Activated T-cell treated with anti-CD3 and anti-CD28 coated beads for 48 hours (primary cell): Measurements from ENCODE around the gene MOCS1.

Experiments
- DNase-seq: peaks from one replicate; pipeline ENCODE4 v3.0.0-alpha.2; 2020; ENCODE audit warnings: low read depth

MOCS1 gene

DNA sequence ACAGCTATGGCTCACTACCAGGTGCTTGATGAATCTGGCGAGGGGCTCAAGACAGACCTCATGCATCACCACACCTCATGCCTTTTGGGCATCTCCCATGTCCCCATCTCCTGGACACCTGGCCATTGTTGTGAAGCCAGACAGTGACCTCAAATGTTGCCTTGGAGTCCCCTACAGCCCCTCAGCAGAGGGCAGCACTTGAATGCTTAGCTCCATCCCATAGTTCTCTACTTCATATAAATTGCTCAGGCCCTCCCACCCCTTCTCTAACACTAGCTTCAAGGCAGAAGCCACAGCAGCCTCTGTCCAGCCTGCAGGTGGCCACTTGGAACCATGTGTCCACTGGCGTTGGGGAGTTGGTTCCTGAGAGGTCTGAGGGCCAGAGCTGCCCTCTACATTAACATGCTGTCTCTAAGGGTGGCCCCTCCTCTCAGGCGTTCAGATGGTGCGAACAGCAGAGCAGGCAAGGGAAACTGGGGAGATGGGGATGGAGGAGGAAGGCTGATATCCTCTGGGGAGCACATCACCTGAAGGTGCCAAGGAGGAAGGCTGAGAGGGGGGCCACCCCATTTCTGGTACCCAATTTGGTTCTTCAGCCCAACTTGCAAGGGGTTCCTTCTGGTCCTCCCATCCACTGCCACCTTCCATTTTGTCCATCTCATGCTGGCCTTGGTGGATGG is 31.3 kb downstream of the MOCS1 start:
- DNase-seq: no peak

DNA sequence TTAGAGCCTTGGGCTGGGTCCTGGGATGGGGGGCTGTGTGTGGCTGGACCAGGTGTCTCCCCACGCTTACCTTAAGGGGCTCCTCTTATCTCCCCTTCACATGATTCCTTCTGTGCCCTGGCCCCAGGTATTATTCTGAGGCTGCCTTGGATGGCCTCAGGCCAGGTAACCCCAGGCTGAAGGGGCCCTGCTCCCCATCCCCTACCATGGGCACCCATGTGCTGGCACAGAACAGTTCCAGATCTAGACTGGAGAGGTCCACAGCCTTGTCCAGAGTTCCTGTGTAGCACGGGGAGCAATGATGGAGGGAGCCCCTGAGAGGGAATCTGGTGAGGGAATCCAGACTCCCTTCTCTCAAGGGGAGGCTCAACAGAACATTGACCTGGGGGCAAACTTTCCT is 32.1 kb downstream of the MOCS1 start:
- DNase-seq: no peak

DNA sequence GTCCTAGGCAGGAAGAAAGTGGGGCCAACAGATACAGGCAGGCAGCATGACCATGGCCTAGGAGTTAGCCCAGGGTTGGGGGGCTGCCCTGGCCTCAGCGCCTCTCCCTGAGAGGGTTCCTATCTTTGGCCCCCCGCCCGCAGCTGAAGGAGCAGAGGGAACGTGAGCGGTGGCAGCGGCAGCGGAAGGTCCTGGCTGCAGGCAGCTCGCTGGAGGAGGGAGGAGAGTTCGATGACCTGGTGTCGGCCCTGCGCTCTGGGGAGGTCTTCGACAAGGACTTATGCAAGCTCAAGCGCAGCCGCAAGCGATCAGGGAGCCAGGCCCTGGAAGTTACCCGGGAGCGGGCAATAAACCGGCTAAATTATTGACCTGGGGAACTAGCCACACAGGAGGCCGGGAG is 32.6 kb downstream of the MOCS1 start:
- DNase-seq: no peak

DNA sequence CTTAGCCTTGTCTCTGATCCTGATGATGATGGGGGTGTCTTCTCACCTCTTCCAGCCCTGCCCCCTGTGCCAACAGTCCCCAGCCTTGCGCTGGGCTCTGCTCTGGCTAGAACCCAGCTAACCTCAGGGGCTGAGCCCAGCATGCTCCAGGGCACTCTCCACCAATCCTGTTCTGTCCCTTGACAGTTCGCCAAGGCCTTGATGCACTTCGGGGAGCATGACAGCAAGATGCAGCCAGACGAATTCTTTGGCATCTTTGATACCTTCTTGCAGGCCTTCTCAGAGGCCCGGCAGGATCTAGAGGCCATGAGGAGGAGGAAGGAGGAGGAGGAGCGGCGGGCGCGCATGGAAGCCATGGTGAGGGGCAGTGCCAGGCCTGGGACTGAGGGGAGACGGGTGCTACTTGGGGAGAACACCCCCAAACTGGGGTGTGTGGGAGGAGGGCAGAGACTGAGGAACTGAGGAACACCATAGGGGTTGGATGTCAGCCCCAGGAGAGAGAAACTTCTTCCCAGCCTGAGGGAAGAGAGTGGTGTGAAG is 33.1 kb downstream of the MOCS1 start:
- DNase-seq: no peak

DNA sequence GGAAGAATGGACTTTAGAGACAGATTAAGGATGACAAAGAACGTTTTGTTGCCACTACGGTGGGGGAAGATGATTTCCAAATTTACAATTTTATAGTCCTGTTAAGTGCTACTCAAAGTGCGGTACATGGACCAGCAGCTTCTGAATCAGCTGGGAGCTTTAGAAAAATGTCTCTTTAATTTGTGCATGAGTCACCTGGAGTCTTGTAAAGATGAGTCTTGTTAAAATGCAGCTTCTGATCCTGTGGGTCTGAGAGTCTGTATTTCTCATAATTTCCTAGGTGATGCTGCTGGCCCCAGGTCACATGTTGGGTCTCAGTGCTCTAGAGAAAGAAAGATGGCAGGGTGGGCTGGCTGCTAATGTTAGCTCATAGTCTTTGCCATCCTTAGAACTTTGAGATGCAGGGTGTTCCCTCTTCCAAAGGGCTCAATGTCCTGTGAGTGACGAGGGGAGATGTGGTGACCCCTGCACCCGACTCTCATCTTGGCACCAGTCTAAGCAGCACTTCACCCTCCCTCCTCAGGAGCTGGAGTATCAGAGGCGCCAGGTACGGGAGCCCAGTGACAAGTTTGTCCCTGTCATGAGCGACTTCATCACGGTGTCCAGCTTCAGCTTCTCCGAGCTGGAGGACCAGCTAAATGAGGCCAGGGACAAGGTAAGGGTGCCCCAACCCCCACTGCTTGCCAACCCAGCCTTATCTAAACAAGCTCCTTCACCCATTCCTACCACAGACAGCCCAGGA is 34.5 kb downstream of the MOCS1 start:
- no peak for DNase-seq

DNA sequence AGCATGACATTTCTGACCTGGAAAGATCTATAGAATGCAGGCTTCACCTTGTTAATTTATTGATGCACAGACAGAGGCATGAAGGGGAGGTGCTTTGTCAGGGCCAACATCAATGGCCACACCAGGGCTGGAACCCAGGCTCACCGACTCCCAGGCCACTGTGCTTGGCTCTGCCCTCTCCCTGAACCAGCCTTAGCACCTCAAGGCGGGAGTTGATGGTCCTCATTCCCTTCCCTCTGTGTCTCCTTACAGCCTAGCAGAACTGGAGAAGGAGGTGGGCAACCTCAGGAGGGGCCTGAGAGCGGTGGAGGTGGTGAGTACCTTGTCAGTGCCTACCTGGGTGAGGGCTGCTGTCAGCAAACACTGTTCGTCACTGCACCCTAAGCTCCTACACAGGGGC is 35.6 kb downstream of the MOCS1 start:
- no peak for DNase-seq

DNA sequence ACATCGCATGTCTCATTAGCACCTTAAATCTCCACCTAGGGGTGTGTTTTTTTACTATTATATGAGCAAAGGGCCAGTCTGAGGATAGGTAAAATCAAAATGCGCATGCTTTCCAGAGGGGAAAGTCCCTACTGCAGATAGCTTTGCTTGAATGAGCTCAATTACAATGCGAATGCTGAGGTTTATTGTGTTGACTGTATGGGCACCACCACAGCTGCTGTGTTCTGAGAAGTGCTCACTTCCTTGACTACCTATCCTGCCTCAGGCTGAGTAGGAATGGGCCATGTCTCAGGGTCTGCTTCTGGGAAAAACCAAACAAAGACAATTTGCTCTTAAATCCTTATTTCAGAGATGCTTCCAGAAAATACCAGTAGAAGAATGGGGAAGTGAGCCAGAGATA is 36.6 kb downstream of the MOCS1 start:
- DNase-seq: no peak

DNA sequence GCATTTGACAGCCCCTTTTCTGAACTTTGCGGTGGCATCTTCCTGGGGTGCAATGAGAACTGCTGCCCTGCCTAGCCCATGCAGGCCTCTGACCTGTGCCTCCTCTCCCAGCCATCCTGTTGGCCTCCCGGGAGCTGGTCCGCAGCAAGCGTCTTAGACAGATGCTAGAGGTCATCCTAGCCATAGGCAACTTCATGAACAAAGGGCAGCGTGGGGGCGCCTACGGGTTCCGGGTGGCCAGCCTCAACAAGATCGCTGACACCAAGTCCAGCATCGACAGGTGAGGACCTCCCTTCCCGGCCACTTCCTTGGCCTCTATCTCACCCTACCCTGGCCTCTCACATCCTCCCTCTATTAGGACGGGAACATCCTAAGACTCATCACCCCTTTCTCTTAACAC is 37.6 kb downstream of the MOCS1 start:
- DNase-seq: no peak

DNA sequence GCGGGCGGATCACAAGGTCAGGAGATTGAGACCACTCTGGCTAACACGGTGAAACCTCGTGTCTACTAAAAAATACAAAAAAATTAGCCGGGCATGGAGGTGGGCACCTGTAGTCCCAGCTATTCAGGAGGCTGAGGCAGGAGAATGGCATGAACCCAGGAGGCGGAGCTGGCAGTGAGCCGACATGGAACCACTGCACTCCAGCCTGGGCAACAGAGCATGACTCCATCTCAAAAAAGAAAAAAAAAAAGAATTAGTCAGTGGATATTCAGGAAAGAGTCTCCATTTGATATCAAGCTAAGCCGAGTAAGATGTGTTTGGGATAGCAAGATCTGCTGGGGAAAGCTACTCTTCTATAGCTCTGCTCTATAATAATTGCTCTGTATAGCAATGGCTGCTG is 41.0 kb downstream of the MOCS1 start:
- no peak for DNase-seq

DNA sequence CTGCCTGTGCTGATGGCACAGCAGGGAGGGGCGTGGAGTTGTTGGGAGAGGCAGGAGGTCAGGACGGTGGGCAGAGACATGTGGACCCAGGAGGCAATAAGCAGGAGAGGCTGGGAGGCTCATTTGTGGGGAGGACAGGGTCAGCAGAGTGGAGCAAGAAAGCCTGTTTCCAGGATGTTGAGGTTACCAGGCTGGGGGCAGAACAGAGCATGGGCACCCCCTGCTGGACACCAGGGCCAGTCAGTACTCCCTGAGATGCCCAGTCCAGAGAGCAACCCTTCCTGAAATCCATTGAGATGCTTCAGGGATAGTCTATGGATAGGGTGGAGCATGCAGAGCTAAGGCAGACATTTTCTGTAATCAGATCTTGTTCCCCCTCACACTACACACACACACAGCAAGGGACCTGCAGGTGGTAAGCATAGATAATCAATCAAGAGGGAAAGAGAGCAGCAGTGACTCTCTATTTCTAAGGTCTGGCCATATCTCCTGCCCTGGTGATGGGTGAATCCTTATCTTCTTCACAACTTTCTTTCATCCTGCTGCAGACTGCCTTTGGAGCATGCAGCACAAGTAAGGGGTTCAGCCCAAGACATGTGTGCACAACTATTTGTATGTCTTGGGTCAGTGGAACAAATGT is 41.7 kb downstream of the MOCS1 start:
- peak; percentile 6 for DNase-seq

DNA sequence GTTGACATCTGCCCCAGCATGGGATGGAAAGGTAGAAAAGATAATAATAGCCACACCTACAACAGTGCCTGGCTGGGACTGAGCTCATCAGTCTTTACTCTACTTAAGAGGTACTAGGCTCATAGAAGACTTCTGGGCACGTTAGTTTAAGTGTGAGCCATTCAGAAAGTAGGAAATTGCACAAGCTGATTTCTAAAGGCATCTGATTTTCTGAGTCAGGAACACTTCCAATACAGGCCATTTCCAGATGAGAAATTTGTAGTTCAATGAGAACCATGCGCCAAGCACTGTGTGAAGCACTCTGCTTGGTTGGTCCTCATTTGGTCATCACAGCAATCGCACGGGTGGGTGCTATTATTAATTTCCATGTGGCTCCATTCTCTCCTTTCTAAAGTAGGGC is 42.3 kb downstream of the MOCS1 start:
- DNase-seq: no peak

DNA sequence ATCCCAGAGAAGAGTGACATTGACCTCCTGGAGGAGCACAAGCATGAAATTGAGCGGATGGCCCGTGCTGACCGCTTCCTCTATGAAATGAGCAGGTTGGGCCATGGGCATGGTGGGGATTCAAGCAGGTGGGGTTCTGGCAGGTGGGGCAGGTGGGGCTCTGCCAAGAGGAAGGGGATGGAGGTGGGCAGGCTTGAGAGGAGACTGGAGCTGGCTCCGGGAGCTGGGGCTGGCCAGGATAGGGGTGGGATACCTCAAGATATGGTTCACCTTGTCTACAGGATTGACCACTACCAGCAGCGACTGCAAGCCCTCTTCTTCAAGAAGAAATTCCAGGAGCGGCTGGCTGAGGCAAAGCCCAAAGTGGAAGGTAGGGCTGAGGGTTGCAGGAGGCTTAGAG is 42.9 kb downstream of the MOCS1 start:
- DNase-seq: no peak

DNA sequence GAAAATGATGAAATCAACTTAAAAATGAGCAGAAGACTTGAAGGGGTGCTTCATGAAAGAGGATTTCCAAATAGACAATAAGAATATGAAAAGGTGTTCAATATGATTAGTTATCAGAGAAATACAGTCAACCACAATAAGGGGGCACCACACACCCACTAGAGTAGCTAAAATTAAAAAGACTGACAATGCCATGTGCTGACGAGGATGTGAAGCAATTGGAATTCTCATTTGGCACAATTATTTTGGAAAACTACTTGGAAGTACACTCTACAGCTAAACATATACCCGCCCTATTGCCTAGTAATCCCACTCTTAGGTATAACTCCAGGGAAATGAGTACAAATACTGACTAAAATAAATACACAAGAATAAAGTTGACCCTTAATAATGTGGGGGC is 45.0 kb downstream of the MOCS1 start:
- DNase-seq: no peak

DNA sequence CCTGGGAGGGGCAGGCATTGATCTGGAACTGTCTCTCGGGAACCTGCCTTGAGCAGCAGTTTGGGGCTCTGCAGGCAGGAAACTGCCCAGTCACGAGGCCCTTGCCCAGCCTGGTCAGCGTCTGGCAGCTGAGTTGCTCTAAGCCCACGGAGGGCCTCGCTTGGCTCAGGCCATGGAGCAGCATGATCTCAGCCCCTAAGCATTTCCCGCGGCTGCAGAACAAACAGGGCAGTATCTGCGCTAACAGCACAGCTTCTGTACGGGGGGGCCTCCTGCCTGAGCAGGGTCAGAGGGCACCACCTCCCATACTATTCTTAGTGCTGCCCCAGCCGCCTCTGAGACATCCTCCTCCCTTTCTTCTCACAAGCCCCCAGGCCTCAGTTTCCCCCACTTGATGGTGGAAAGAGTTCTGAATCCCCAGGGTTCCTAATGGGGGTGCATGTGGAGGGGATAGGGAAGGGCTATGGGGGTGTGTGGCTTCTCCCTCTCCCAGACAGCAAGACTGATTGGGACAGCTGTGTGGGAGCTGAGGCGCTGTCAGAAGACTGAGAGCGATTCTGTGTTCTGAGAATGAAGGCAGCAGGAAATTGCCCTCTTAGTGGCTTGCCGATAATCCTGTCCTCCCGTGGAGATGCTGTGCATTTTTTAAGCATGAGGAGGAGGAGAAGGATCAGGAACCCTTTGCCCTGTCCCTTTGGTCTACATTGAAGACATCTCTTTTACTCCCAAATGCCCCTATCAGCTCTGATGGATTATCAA is 46.4 kb downstream of the MOCS1 start:
- no peak for DNase-seq

DNA sequence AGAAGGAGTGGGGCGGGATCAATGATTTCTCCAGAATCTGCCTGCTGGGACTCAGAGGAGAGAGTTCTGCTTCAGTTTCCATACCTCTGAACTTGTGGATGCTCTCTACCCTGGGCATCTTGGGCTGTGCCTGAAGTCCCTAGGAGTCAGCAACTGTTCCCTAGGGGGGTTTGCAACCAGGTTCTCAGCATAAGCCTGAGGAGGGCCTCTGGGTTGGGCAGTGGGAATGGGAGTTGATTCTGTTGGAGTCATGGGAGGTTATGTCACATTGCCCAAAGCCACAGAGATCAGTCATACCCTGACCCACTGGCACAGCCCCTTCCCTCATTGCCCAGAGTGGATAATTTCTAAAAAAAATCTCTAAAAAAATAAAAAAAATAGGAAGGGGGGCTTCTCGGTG is 47.4 kb downstream of the MOCS1 start:
- DNase-seq: no peak

DNA sequence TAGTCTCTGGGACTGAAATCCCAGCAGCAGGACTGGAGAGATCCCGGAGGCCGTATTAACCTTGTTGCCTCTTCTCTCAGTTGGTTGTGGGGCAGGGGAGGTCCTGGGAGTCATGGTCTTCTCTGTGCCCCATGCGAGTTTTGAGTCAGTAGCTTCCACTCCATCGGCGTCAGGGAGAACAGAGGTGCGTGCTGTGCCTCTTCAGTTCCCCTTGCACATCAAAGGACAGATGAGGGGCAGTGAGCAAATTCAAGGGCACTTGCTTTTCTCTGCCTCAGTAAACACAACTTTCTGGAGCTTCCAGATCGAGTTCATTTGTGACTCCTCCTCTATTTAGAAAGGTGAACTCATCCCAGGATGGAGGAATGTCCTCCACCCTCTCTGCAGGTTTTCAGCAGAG is 48.6 kb downstream of the MOCS1 start:
- DNase-seq: no peak

DNA sequence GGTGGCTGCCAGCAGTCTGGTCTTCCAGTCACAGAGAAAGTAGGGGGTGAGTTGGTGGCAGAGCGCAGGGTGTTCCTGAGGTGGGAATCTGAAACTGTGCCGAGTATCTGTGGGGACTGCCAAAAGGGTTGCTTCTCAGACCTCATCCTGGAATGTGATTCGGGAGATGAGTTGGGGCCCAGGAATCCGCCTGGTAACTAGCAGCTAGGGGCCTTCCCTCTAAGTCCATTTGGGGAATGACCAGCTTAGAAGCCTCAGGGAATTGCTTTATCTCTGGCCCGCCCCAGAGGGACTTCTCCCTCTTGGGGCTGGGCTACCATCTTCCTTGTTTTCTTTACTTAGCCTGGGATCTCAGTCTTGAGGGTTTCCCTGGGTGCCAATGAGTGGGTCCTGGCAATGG is 49.6 kb downstream of the MOCS1 start:
- no peak for DNase-seq

DNA sequence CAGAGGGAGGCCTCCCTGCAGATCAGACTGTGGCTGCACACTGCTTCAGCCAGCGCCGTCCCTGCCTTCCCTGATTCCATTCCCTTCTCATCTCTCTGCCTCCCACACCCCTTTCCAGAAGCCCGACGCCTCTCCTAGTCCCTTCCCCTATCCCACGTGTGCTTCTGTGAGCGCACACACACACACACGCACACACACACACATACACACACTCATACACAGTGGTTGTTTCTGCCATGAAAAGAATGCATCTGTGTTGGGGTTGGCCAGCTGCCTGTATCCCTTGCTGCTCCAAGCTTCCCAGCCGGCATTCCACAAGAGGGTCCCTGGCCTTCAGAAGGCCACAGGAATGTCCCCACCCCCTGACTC is 51.7 kb downstream of the MOCS1 start:
- no peak for DNase-seq

DNA sequence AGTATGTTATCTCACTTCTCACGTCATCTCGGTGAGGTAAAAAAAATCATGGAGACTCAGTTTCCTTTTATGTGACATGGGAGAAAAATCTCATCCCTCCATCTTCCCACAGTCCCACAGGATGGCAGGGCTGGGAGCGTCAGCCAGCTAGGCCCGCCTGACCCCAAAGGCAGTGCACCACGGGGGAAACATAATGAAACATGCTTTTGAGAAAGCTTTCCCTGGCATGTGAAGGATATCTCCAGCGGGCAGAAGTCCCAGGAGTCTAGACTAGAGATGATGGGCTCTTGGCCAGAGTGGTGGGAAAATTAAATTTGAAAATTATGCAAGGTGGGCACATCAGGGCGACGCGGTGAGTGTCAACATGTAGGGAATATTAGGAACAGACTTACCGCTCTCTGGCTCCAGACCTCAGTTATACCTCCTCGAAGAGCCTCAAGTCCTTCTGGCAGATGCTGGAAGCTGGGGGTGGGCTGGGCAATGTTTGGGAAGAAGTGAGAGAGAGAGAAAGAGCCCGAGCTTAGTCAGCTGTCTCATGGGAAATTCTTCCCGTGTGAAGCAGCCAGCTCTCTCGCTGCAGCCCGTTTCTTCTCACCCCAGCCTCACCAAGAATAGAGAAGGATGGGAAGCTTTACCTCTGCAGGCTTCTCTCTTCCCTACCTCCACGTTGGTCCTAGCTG is 52.3 kb downstream of the MOCS1 start:
- DNase-seq: no peak

DNA sequence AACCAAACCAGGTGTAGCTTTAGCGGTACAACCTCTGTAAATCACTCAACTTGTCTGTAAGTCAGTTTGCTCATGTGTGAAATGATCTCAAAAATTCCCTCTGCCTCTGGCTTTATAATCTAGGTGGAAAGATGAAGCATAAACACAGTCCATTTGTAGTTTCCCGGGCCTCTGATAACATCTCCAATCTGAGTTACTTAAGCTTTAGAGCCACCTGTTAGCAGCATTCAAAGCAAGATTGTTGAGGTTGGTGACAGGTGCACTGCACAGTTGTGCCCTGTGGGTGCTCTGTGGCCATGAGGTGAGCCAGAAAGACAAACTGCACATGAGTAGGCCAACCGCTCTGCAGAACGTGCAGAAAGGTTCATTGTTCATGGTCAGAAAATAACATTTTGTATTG is 53.7 kb downstream of the MOCS1 start:
- DNase-seq: no peak

DNA sequence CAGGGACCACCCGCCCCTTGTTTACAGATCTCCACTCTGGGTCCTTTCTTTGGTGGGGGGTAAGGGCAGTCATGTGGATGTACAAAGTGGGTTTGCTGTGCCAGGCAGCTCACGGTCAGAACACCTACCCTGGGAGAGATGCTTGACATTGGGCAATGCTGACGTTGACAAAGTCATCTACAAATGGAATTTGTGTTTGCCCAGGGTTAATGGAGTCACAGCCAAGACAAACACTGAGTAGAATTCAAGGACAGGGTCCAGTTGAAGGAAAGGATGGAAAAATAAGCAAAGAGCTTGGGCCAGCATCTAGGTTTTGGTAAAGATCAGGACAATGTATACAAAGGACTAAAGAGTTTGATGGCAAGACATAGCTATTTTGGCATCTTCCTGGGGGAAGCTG is 54.7 kb downstream of the MOCS1 start:
- no peak for DNase-seq

DNA sequence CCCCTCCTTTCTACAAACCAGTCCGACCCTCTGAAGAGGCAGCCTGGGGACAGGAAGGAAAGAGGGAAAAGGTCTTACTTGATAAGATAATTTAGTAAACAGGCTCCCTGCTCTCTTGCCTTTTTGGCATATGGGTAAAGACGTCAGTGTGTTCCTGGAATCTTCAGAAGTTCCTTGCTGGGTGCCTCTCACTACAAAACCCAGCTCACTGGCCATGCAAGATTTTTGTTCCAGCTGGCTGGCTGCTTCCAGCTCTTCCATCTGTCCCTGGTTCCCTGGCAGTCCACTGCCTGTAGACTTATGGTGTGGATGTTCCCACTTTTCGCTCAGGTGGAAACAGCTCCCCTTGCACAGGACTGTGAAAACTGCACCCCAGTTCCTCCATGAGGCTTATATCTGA is 57.4 kb downstream of the MOCS1 start:
- DNase-seq: no peak
